IMR-90 (cell line): ENCODE data around the gene KAZN. TPM values are rescaled to one million over a fixed set of nuclear protein-coding genes. Genes with fewer than 3 reads are reported as not detected.

Experiments used
- ATAC-seq: fragments of 200-7000 bp; cut with Tn5 transposase; 2 replicates; pipeline ENCODE4 v1.9.1; 2020; ENCODE audit warnings: low read depth, mild to moderate bottlenecking, moderate library complexity
- BruUV-seq: library from RNA; stranded (reverse); fragments of 400-500 nt; replicated peaks from 2 replicates; lab custom pipeline; 2021; lab: Mats Ljungman, UMichigan
- CTCF ChIA-PET: fragments of 300-600 bp; formaldehyde crosslinking; extraction: SDS; loops from one replicate; lab custom pipeline; 2021; ENCODE audit warnings: antibody characterized with exemption; lab: Yijun Ruan, JAX
- POLR2A ChIA-PET: fragments of 300-600 bp; sonication (Branson Sonifier 250); formaldehyde crosslinking; loops from one replicate; lab custom pipeline; 2022; ENCODE audit warnings: antibody characterized with exemption; ENCODE audit not compliant: unreplicated experiment; lab: Charles Lee
- DNase-seq: peaks from one replicate; pipeline ENCODE4 v3.0.0; 2013
- H2AFZ ChIP-seq: replicated peaks from 2 replicates; pipeline ENCODE3; 2013; ENCODE audit warnings: low read length, mild to moderate bottlenecking; ENCODE audit not compliant: poor library complexity
- H2AK5ac ChIP-seq: 2 replicates; pipeline ENCODE4 v1.6.1; 2013; ENCODE audit warnings: low read depth, low read length, inconsistent platforms
- H2AK9ac ChIP-seq: replicated peaks from 2 replicates; pipeline ENCODE3; 2013; ENCODE audit warnings: mild to moderate bottlenecking, low read depth, low read length, moderate library complexity; ENCODE audit not compliant: poor library complexity
- H2BK120ac ChIP-seq: 2 replicates; pipeline ENCODE4 v1.6.1; 2013; ENCODE audit warnings: low read depth, low read length, inconsistent platforms
- H2BK15ac ChIP-seq: 3 replicates; pipeline ENCODE4 v1.6.1; 2013; ENCODE audit warnings: low read depth, low read length, inconsistent platforms
- H2BK20ac ChIP-seq: 2 replicates; pipeline ENCODE4 v1.6.1; 2013; ENCODE audit warnings: low read depth, mild to moderate bottlenecking, inconsistent platforms, low read length, moderate library complexity
- H2BK5ac ChIP-seq: 2 replicates; pipeline ENCODE4 v1.6.1; 2013; ENCODE audit warnings: mild to moderate bottlenecking, low read depth, low read length, inconsistent platforms; ENCODE audit not compliant: poor library complexity, severe bottlenecking
- H3K14ac ChIP-seq: replicated peaks from 2 replicates; pipeline ENCODE4 v1.6.1; 2013; ENCODE audit warnings: low read depth, low read length, inconsistent platforms
- H3K18ac ChIP-seq: 2 replicates; pipeline ENCODE4 v1.6.1; 2013; ENCODE audit warnings: low read depth, low read length, control low read depth
- H3K23ac ChIP-seq: 2 replicates; pipeline ENCODE4 v1.6.1; 2013; ENCODE audit warnings: low read depth, low read length, inconsistent platforms
- H3K27ac ChIP-seq: 2 replicates; pipeline ENCODE4 v1.5.1; 2013; ENCODE audit warnings: mild to moderate bottlenecking, control low read depth, low read length; ENCODE audit not compliant: insufficient read depth
- H3K27me3 ChIP-seq: 2 replicates; pipeline ENCODE4 v1.6.1; 2013; ENCODE audit warnings: low read length; ENCODE audit not compliant: control insufficient read depth, insufficient read depth
- H3K36me3 ChIP-seq: 2 replicates; pipeline ENCODE4 v1.6.1; 2013; ENCODE audit warnings: low read length, mixed read lengths; ENCODE audit not compliant: control insufficient read depth, insufficient read depth
- H3K4ac ChIP-seq: 2 replicates; pipeline ENCODE4 v1.6.1; 2013; ENCODE audit warnings: low read depth, low read length, inconsistent platforms
- H3K4me1 ChIP-seq: 2 replicates; pipeline ENCODE4 v1.6.1; 2013; ENCODE audit warnings: low read length, mixed read lengths; ENCODE audit not compliant: control insufficient read depth, insufficient read depth
- H3K4me2 ChIP-seq: 2 replicates; pipeline ENCODE4 v1.6.1; 2013; ENCODE audit warnings: low read depth, mild to moderate bottlenecking, control low read depth, low read length, moderate library complexity
- H3K4me3 ChIP-seq: 2 replicates; pipeline ENCODE4 v1.5.1; 2013; ENCODE audit warnings: low read depth, mild to moderate bottlenecking, control low read depth, low read length, moderate library complexity; ENCODE audit not compliant: insufficient read depth
- H3K56ac ChIP-seq: 2 replicates; pipeline ENCODE4 v1.6.1; 2013; ENCODE audit warnings: low read length, inconsistent platforms; ENCODE audit not compliant: insufficient read depth; ENCODE audit errors: extremely low read depth
- H3K79me1 ChIP-seq, 2 experiments: 2 replicates each; pipeline ENCODE4 v1.6.1; 2013; ENCODE audit warnings: low read length in 2 of 2, inconsistent platforms in 1 of 2, low read depth in 1 of 2
- H3K9ac ChIP-seq: 2 replicates; pipeline ENCODE4 v1.6.1; 2013; ENCODE audit warnings: low read depth, low read length, control low read depth
- H3K9me1 ChIP-seq: 2 replicates; pipeline ENCODE4 v1.6.1; 2013; ENCODE audit warnings: low read length, inconsistent platforms; ENCODE audit not compliant: insufficient read depth
- H3K9me3 ChIP-seq: 2 replicates; pipeline ENCODE4 v1.6.1; 2013; ENCODE audit warnings: low read length; ENCODE audit not compliant: control insufficient read depth, insufficient read depth
- H4K20me1 ChIP-seq: 2 replicates; pipeline ENCODE4 v1.6.1; 2013; ENCODE audit warnings: low read length, inconsistent platforms; ENCODE audit not compliant: insufficient read depth
- H4K5ac ChIP-seq: 2 replicates; pipeline ENCODE4 v1.6.1; 2013; ENCODE audit warnings: mild to moderate bottlenecking, low read depth, low read length, control low read depth
- H4K8ac ChIP-seq, 2 experiments: 2 replicates each; pipeline ENCODE4 v1.6.1; 2013; ENCODE audit warnings: low read depth in 2 of 2, low read length in 2 of 2, control low read depth in 1 of 2, inconsistent platforms in 1 of 2
- H4K91ac ChIP-seq: 2 replicates; pipeline ENCODE4 v1.6.1; 2013; ENCODE audit warnings: low read depth, low read length, inconsistent platforms; ENCODE audit not compliant: insufficient read depth
- ELK1 ChIP-seq: fragments of 150-350 bp; IDR thresholded peaks from 2 replicates; pipeline ENCODE4 v1.6.1; 2016; ENCODE audit warnings: low read depth, mild to moderate bottlenecking, low read length, moderate library complexity, borderline replicate concordance
- RCOR1 ChIP-seq: IDR thresholded peaks from 2 replicates; pipeline ENCODE4 v1.6.1; 2012; ENCODE audit warnings: mild to moderate bottlenecking, low read length, improper control_type of control experiment; ENCODE audit not compliant: insufficient replicate concordance
- WGBS, 2 experiments: methylation state at CpG; one replicate each; pipeline versions ENCODE4 v1.1.5 to v1.1.7; 2013; ENCODE audit warnings: missing lambda C conversion rate in 2 of 2; ENCODE audit not compliant: insufficient read length in 1 of 2; ENCODE audit errors: extremely low coverage in 2 of 2; 5-methylcytosine and 5-hydroxymethylcytosine counted together
- dilution Hi-C: fragments of 300-500 bp; cut with HindIII; formaldehyde crosslinking; loops from one replicate; pipeline ENCODE4 v1.14.3; 2018; ENCODE audit warnings: low sequenced_read_pairs; ENCODE audit not compliant: unreplicated experiment
- in situ Hi-C: fragments of 300-500 bp; cut with MboI; formaldehyde crosslinking; loops from 3 replicates; pipeline ENCODE4 v1.14.3; 2019; ENCODE audit warnings: low sequenced_read_pairs, inconsistent platforms, mixed read lengths
- intact Hi-C: fragments of 100-400 bp; cut with micrococcal nuclease; formaldehyde crosslinking; loops from 2 replicates; pipeline ENCODE4 v1.10.0; 2022
- polyA plus RNA-seq, 3 experiments: library from polyadenylated mRNA; depleted of rRNA; stranded (reverse); fragments of >200 nt; gene quantifications; 2 replicates each; pipeline ENCODE4 v1.2.3, GENCODE V29; 2012; ENCODE audit warnings: low replicate concordance in 1 of 3
- total RNA-seq: library from RNA; depleted of rRNA; stranded (reverse); fragments of >200 nt; gene quantifications from 2 replicates; pipeline ENCODE4 v1.2.3, GENCODE V29; 2012

KAZN gene
- total and polyA plus RNA-seq, 2 of the 4 experiments (the other 2 are of a cell fraction) = 5.2 to 10.5 TPM

GRCh38 chr1:14555091-14555490, 43.4 kb upstream of the KAZN start:
- dilution Hi-C loops = no loop called here
- no peak overlapping the region for H2AK5ac ChIP-seq
- no peak overlapping the region for H2BK120ac ChIP-seq
- no peak overlapping the region for H2BK5ac ChIP-seq
- no peak overlapping the region for H2BK15ac ChIP-seq
- no peak overlapping the region for H3K56ac ChIP-seq
- no peak overlapping the region for H2AK9ac ChIP-seq
- no peak overlapping the region for H3K23ac ChIP-seq
- no peak overlapping the region for H4K91ac ChIP-seq
- H3K18ac ChIP-seq = no peak overlapping the region
- H3K9me1 ChIP-seq = no peaks in the 10 kb centered on the region
- H3K9me3 ChIP-seq = no peaks in the 10 kb centered on the region
- intact Hi-C loops = no loop called here
- no peak overlapping the region for H4K5ac ChIP-seq
- H3K27ac ChIP-seq = no peak overlapping the region
- in situ Hi-C loops = no loop called here
- no peak for TF ChIP-seq ELK1
- no peak for TF ChIP-seq RCOR1
- no peak overlapping the region for H3K14ac ChIP-seq
- ChIA-PET CTCF (no interaction called here), POLR2A (no interaction called here)
- no peak overlapping the region for H3K9ac ChIP-seq
- ATAC-seq = no peak
- no peaks in the 10 kb centered on the region for H3K36me3 ChIP-seq
- DNase-seq = no peak
- WGBS, 2 experiments = 67% methylated on average over 1 of the region's 2 CpGs; no CpG with 5 or more reads in 1 of the 2 experiments
- no peak overlapping the region for H3K4me2 ChIP-seq
- H4K20me1 ChIP-seq = no peaks in the 10 kb centered on the region
- H3K4ac ChIP-seq = no peak overlapping the region
- BruUV-seq = no TSS peak
- H4K8ac ChIP-seq = no peak overlapping the region
- H3K27me3 ChIP-seq = no peaks in the 10 kb centered on the region; the same call in 1 of the 2 replicates
- H3K79me1 ChIP-seq = no peaks in the 10 kb centered on the region
- no peak overlapping the region for H2AFZ ChIP-seq
- no peak overlapping the region for H2BK20ac ChIP-seq
- H3K4me3 ChIP-seq = no peak overlapping the region
- H3K4me1 ChIP-seq = no peaks in the 10 kb centered on the region
